Thoracic aorta (tissue), 2 donors: Measurements from ENCODE around the gene EEFSEC. TPM values are rescaled to one million over a fixed set of nuclear protein-coding genes. Genes with fewer than 3 reads are reported as not detected.

Experiments
- ATAC-seq: fragments of 150-250 bp; one replicate; pipeline ENCODE4 v1.8.0; 2017; ENCODE audit warnings: low read depth; ENCODE audit not compliant: insufficient number of reproducible peaks, low FRiP score
- DNase-seq: peaks from one replicate; pipeline ENCODE4 v3.0.0-alpha.2; 2020; ENCODE audit warnings: low spot score
- H3K27ac ChIP-seq, 2 donors: fragments of 200-600 bp; sonication (generic); 1 replicate in 1 of 2; 2 replicates in 1 of 2; pipeline ENCODE4 v1.5.1; 2016; ENCODE audit warnings: mild to moderate bottlenecking in 2 of 2, moderate library complexity in 2 of 2
- H3K27me3 ChIP-seq: fragments of 200-600 bp; sonication (generic); replicated peaks from 2 replicates; pipeline ENCODE4 v1.6.0; 2016; ENCODE audit warnings: mild to moderate bottlenecking; ENCODE audit not compliant: insufficient read depth
- H3K36me3 ChIP-seq: fragments of 200-600 bp; sonication (generic); one replicate; pipeline ENCODE4 v1.5.1; 2016
- H3K4me1 ChIP-seq, 2 donors: fragments of 200-600 bp; sonication (generic); 1 replicate in 1 of 2; 2 replicates in 1 of 2; pipeline versions ENCODE4 v1.5.1 to v1.6.0; 2016; ENCODE audit warnings: low read depth in 2 of 2, mild to moderate bottlenecking in 1 of 2; ENCODE audit not compliant: control insufficient read depth in 1 of 2
- H3K4me3 ChIP-seq: fragments of 200-600 bp; sonication (generic); 2 replicates; pipeline ENCODE4 v1.5.1; 2016; ENCODE audit warnings: mild to moderate bottlenecking
- H3K9me3 ChIP-seq: fragments of 200-600 bp; sonication (generic); 2 replicates; pipeline ENCODE4 v1.5.1; 2016
- total RNA-seq, 2 donors: library from RNA; depleted of rRNA; stranded (reverse); fragments of >200 nt; gene quantifications; one replicate each; pipeline versions ENCODE4 v1.1.0 to v1.2.3, GENCODE V29; 2016
- TF ChIP-seq, protein P1 (sequence below): fragments of 200-600 bp; sonication (generic); IDR thresholded peaks from one replicate; pipeline ENCODE4 v1.5.1; 2019; ENCODE audit warnings: antibody characterized with exemption

EEFSEC gene
- total RNA-seq, 2 donors from 2014 or later: 16.1 to 17.5 TPM

DNA sequence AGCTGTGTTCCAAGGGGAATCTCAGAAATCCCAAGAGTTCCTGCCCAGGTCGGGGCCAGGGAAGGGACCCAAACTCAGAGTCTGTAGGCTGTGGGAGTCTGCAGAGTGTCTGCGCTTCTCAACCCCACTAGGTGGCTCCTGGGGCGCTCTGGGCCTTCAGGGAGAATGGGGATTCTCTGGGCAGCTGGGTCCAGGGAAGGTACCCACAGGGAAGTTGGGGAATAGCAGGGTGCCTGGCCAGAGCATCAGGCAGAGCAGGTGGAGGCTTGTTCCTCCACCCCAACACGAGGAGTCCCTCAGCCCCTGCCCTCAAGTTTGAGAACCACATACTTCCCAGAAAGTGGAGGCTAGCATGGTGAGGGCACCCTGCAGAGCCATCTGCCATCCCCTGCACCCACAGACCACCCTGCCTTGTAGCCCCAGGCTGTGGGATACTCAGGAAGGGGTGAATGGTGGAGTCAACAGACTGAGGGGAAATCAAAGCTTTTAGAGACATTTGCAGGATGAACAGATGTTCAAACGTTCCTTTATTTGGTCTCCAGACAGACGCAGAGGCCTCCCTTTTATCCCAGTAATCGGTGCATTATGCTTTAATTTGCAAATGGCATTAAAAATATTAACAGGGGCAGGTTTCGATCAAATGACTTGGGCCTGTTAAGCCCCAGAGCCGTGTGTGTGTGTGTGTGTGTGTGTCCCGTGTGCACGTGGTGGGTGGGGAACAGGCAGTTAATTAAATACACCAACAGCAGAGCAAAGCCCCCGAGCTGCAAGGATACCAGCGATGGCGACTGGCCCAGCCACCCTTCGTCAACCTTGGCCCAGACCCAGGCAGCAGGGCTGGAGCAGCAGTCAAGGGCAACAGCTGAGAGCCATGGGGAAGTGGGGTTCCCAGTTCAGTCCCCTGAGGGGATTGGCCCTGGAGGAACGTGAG is 255.7 kb downstream of the EEFSEC start:
- H3K9me3 ChIP-seq: no peaks in the 10 kb centered on the region
- H3K27ac ChIP-seq: no peak overlapping the region
- H3K4me1 ChIP-seq: no peaks in the 10 kb centered on the region
- no peak for ATAC-seq
- H3K4me3 ChIP-seq: no peak overlapping the region
- TF ChIP-seq, protein P1, sequence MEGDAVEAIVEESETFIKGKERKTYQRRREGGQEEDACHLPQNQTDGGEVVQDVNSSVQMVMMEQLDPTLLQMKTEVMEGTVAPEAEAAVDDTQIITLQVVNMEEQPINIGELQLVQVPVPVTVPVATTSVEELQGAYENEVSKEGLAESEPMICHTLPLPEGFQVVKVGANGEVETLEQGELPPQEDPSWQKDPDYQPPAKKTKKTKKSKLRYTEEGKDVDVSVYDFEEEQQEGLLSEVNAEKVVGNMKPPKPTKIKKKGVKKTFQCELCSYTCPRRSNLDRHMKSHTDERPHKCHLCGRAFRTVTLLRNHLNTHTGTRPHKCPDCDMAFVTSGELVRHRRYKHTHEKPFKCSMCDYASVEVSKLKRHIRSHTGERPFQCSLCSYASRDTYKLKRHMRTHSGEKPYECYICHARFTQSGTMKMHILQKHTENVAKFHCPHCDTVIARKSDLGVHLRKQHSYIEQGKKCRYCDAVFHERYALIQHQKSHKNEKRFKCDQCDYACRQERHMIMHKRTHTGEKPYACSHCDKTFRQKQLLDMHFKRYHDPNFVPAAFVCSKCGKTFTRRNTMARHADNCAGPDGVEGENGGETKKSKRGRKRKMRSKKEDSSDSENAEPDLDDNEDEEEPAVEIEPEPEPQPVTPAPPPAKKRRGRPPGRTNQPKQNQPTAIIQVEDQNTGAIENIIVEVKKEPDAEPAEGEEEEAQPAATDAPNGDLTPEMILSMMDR: no peak
- no peaks in the 10 kb centered on the region for H3K27me3 ChIP-seq
- DNase-seq: no peak
- H3K36me3 ChIP-seq: no peaks in the 10 kb centered on the region

DNA sequence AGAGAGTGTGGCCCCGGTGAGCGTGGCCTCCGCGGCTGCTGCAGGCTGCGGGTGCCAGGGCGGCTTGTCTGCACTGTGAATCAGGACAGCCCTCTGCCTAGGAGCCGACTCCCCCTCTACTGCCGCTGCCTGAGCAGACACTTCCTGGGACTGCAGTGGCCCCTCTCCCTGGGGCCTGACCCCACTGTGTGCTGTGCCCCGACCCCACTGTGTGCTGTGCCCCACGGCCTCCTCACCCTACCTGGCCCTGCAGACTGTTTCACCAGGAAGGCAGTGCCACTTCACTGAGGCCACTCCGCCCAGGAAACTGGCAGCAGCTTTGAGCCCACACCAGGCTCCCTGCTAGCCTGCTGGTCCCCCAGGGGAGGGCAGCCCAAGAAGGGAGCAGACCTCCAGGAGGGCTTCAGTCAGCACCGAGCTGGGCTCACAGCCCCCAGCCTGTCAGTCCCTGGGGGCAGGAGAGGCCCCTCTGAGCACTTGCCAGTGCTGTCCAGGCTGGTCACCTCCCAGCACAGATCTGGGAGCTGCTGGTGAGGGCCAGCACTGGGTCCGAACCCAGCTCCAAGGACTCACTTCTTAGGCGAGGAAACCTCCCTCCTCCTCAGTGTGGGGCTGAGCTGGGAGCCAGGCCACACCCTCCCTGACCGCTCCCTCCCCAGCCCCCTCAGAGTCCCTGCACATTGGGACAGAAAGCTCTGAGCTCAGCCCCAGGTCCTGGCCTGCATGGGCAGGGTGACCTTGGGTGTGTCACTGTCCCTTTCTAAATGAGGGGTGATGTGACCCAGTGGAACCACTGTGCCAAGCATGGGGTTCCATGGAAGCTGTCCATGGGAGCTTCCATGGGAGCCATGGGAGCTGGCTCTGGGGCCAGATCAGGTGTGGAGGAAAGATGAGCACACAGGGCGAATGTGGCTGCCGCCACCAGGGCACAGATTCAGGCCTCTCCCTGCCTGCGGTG is 256.6 kb downstream of the EEFSEC start:
- H3K27me3 ChIP-seq: no peaks in the 10 kb centered on the region
- TF ChIP-seq, protein P1: no peak
- H3K4me1 ChIP-seq: no peaks in the 10 kb centered on the region
- no peaks in the 10 kb centered on the region for H3K36me3 ChIP-seq
- no peak overlapping the region for H3K4me3 ChIP-seq
- ATAC-seq: no peak
- no peaks in the 10 kb centered on the region for H3K9me3 ChIP-seq
- DNase-seq: no peak
- no peak overlapping the region for H3K27ac ChIP-seq

DNA sequence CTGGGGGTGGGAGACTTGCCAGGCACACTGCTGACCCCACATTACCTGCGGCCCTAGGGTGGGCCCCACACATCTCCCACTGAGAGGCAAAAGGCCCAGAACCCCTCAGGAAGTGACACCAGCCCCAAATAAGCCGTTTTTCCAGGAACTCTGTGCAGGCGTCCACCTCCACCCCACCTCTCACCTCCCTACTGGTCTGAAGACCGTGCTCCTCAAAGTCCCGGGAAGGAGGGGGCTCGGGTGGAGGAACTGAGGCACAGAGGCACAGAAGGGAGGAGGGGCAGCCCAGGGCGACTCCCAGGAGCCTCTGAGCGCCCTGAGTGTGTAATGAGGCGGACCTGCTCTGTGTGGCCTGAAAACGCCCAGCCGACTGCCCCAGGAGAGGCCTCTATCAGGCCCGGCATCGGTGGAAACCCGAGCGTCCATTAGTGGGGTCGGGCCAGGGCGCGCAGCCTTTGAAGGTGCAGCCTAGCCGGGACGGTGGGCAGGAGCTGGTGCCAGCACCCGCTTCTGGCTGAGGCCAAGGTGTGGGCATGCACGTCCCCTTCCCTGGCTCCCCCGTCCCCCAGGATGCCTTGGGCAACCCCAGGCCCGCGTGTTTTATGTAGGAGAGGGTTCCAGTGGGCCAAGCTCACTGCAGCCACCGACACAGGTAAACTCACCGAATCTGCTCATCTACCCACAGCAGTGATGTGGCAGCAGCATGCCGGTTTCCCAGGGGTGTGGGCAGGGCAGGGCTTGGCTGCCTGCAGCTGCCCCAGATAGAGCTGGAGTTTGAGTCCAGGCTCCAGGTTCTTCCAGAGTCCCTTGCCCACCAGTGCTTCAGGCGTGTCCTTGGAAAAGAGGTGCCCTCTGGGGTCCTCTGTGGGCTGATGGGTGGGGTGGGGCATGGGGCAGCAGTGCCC is 257.6 kb downstream of the EEFSEC start:
- ATAC-seq (no peak), DNase-seq (no peak)
- no peaks in the 10 kb centered on the region for H3K27me3 ChIP-seq
- H3K9me3 ChIP-seq: no peaks in the 10 kb centered on the region
- TF ChIP-seq, protein P1: no peak
- no peaks in the 10 kb centered on the region for H3K36me3 ChIP-seq
- no peaks in the 10 kb centered on the region for H3K4me1 ChIP-seq
- no peak overlapping the region for H3K4me3 ChIP-seq
- no peak overlapping the region for H3K27ac ChIP-seq

DNA sequence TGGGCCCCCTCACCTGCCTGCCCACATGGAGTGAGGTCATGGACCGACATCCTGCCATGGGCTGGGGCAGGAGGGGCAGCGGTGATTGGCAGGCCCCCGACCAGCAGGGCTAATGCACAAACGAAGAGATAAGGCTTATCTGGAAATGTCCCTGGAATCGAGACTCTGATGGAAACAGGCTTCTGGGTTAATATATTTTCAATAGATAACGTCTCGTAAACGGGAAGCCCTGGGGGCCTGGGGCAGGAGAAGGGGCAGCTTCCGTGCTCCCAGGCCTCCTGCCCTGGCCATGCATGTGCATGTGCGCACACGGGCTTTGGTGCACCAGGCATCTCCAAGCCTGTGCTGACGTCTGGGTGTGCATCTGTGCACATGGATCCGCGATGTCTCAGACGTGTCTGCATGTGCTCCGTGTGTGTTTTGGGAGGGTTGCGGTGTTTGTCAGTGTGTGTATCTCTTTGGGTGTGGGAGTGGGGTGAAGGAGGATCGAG is 258.3 kb downstream of the EEFSEC start:
- TF ChIP-seq, protein P1: no peak
- Histone ChIP-seq H3K27me3 (no peaks in the 10 kb centered on the region), H3K4me3 (no peak overlapping the region), H3K9me3 (no peaks in the 10 kb centered on the region), H3K4me1 (no peaks in the 10 kb centered on the region), H3K27ac (no peak overlapping the region), H3K36me3 (no peaks in the 10 kb centered on the region)
- DNase-seq: no peak
- no peak for ATAC-seq
